RWPE2 (cell line): ENCODE measurements around the gene MYO5A.
"Not testable (repeated sequence)": the region's sequence is repeated elsewhere in the genome, so short reads cannot be mapped to it uniquely, and the experiment has no call there.

Experiments
- ATAC-seq: fragments of 200-7000 bp; cut with Tn5 transposase; 3 replicates; pipeline ENCODE4 v1.9.1; 2021; ENCODE audit warnings: low read depth
- DNase-seq: peaks from one replicate; pipeline ENCODE4 v3.0.0-alpha.2; 2020; ENCODE audit warnings: low spot score
- H3K27ac ChIP-seq: fragments of 450-650 bp; 2 replicates; pipeline ENCODE4 v1.5.1; 2017; ENCODE audit warnings: mild to moderate bottlenecking; ENCODE audit not compliant: poor library complexity, severe bottlenecking
- H3K27me3 ChIP-seq: fragments of 250-450 bp; sonication (Bioruptor Pico); 2 replicates; pipeline ENCODE4 v1.5.1; 2021; ENCODE audit warnings: mild to moderate bottlenecking, moderate library complexity; ENCODE audit not compliant: insufficient read depth, poor library complexity, severe bottlenecking
- H3K36me3 ChIP-seq: fragments of 250-450 bp; sonication (Bioruptor Pico); 2 replicates; pipeline ENCODE4 v1.5.1; 2020; ENCODE audit warnings: low read depth, mild to moderate bottlenecking, moderate library complexity
- H3K4me1 ChIP-seq: fragments of 250-450 bp; sonication (Bioruptor Pico); 2 replicates; pipeline ENCODE4 v1.5.1; 2021; ENCODE audit warnings: mild to moderate bottlenecking, moderate library complexity; ENCODE audit not compliant: insufficient read depth, poor library complexity, severe bottlenecking
- H3K4me3 ChIP-seq: fragments of 250-450 bp; sonication (Bioruptor Pico); 2 replicates; pipeline ENCODE4 v1.5.1; 2021; ENCODE audit warnings: mild to moderate bottlenecking, moderate library complexity; ENCODE audit not compliant: severe bottlenecking
- H3K9me3 ChIP-seq: fragments of 250-450 bp; sonication (Bioruptor Pico); 2 replicates; pipeline ENCODE4 v1.5.1; 2021; ENCODE audit warnings: mild to moderate bottlenecking, moderate library complexity; ENCODE audit not compliant: severe bottlenecking
- TF ChIP-seq, protein P1 (sequence below): fragments of 450-650 bp; IDR thresholded peaks from one replicate; pipeline ENCODE4 v1.5.1; 2017; ENCODE audit warnings: mild to moderate bottlenecking, moderate library complexity; ENCODE audit not compliant: poor library complexity, severe bottlenecking

The MYO5A gene

GRCh38 chr15:52448011-52448890 lies 80.4 kb downstream of the MYO5A start:
- Histone ChIP-seq H3K27ac (no peak overlapping the region), H3K4me3 (no peak overlapping the region), H3K36me3 (no peaks in the 10 kb centered on the region), H3K27me3 (no peaks in the 10 kb centered on the region), H3K9me3 (no peaks in the 10 kb centered on the region), H3K4me1 (no peaks in the 10 kb centered on the region)
- ATAC-seq (no peak), DNase-seq (no peak)
- TF ChIP-seq, protein P1, sequence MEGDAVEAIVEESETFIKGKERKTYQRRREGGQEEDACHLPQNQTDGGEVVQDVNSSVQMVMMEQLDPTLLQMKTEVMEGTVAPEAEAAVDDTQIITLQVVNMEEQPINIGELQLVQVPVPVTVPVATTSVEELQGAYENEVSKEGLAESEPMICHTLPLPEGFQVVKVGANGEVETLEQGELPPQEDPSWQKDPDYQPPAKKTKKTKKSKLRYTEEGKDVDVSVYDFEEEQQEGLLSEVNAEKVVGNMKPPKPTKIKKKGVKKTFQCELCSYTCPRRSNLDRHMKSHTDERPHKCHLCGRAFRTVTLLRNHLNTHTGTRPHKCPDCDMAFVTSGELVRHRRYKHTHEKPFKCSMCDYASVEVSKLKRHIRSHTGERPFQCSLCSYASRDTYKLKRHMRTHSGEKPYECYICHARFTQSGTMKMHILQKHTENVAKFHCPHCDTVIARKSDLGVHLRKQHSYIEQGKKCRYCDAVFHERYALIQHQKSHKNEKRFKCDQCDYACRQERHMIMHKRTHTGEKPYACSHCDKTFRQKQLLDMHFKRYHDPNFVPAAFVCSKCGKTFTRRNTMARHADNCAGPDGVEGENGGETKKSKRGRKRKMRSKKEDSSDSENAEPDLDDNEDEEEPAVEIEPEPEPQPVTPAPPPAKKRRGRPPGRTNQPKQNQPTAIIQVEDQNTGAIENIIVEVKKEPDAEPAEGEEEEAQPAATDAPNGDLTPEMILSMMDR, result no peak

DNA sequence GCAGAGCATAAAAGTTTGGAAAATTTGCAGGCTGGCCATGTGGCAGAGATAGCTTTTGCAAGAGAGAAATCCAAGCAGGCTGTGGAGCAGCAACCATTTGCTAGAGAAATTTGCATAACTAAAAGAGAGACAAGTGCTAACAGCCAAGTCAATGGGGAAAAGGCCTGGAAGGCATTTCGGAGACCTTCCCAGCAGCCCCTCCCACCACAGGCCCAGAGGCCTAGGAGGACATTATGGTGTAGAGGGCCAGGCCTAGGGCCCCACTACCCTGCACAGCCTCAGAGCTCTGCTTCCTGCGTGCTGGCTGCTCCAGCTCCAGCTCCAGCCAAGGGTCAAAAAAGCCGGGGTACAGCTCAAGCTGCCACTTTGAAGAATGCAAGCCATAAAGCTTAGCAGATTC lies 82.7 kb downstream of the MYO5A start:
- ATAC-seq, result no peak
- TF ChIP-seq, protein P1, result no peak

GRCh38 chr15:52445553-52445952 lies 83.1 kb downstream of the MYO5A start:
- Histone ChIP-seq H3K27me3 (no peaks in the 10 kb centered on the region), H3K36me3 (no peaks in the 10 kb centered on the region), H3K4me1 (peaks cover 5% of the 10 kb centered on the region), H3K27ac (no peak overlapping the region), H3K9me3 (no peaks in the 10 kb centered on the region), H3K4me3 (no peak overlapping the region)
- DNase-seq (no peak), ATAC-seq (no peak)
- TF ChIP-seq, protein P1, result no peak

More for the DNA sequence above, 82.7 kb downstream of the MYO5A start:
- H3K4me3 ChIP-seq, result no peak overlapping the region
- H3K4me1 ChIP-seq, result peaks cover 1% of the 10 kb centered on the region
- no peaks in the 10 kb centered on the region for H3K27me3 ChIP-seq
- DNase-seq, result no peak
- H3K27ac ChIP-seq, result no peak overlapping the region
- no peaks in the 10 kb centered on the region for H3K36me3 ChIP-seq
- no peaks in the 10 kb centered on the region for H3K9me3 ChIP-seq

- not testable (repeated sequence) for DNase-seq, ATAC-seq, H3K9me3 ChIP-seq, H3K36me3 ChIP-seq, H3K27me3 ChIP-seq, H3K4me3 ChIP-seq, H3K27ac ChIP-seq
- H3K4me1 ChIP-seq, result peaks cover 16% of the 10 kb centered on the region
These were observed 85.5 kb downstream of the MYO5A start for GRCh38 chr15:52443205-52443604.

- TF ChIP-seq, protein P1, result no peak
- peaks cover 28% of the 10 kb centered on the region for H3K4me1 ChIP-seq
- H3K4me3 ChIP-seq, result no peak overlapping the region
- no peaks in the 10 kb centered on the region for H3K9me3 ChIP-seq
- ATAC-seq (no peak), DNase-seq (no peak)
- no peaks in the 10 kb centered on the region for H3K27me3 ChIP-seq
- H3K27ac ChIP-seq, result no peak overlapping the region
- no peaks in the 10 kb centered on the region for H3K36me3 ChIP-seq
These were observed 86.8 kb downstream of the MYO5A start for GRCh38 chr15:52441841-52442240.
